Fibroblast of lung (primary cell): ENCODE measurements around the gene TEK.

Experiments used
- EZH2 ChIP-seq: IDR thresholded peaks from 2 replicates; pipeline ENCODE4 v1.5.1; 2012; ENCODE audit warnings: low read length, control low read depth, mild to moderate bottlenecking; ENCODE audit errors: missing control alignments
- TF ChIP-seq, protein P1 (sequence below), 2 donors: IDR thresholded peaks in 1 of 2; conservative IDR thresholded peaks in 1 of 2; 1 replicate in 1 of 2; 2 replicates in 1 of 2; pipeline ENCODE4 v1.5.1; 2011 to 2012; ENCODE audit warnings: low read length in 2 of 2, control low read depth in 1 of 2, inconsistent platforms in 1 of 2, low read depth in 1 of 2, mild to moderate bottlenecking in 1 of 2

DNA sequence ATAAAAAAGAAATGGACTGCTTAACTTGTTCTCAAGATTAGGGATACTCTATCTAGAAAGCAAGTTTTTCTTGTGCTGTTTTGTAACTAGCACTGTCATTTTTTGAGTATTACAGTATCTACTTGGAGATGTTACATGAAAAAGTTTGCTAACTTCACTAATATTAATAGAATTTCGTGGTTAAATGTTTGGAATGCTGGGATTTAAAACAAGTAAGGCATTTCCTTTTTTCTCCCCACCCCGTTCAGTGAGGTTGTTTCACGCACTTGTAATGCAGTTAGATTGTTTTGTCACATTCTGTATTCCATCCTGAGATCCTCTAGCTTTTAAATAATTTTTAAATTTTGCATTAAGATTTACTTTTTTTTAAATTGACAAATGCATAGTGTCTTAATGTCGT is 20.0 kb upstream of the TEK start:
- TF ChIP-seq, protein P1, sequence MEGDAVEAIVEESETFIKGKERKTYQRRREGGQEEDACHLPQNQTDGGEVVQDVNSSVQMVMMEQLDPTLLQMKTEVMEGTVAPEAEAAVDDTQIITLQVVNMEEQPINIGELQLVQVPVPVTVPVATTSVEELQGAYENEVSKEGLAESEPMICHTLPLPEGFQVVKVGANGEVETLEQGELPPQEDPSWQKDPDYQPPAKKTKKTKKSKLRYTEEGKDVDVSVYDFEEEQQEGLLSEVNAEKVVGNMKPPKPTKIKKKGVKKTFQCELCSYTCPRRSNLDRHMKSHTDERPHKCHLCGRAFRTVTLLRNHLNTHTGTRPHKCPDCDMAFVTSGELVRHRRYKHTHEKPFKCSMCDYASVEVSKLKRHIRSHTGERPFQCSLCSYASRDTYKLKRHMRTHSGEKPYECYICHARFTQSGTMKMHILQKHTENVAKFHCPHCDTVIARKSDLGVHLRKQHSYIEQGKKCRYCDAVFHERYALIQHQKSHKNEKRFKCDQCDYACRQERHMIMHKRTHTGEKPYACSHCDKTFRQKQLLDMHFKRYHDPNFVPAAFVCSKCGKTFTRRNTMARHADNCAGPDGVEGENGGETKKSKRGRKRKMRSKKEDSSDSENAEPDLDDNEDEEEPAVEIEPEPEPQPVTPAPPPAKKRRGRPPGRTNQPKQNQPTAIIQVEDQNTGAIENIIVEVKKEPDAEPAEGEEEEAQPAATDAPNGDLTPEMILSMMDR (conservative IDR thresholded peaks at IDR 0.05 in 1 of 2, IDR thresholded peaks at IDR 0.05 in 1 of 2; ENCODE audit: low read depth in 1 of 2, low read length in 2 of 2) = no peak
- no peak for TF ChIP-seq EZH2
